Activated naive CD4-positive, alpha-beta T cell treated with anti-CD3 and anti-CD28 coated beads, Interleukin-2, amount 50 U/mL, for 16 hours (primary cell): ENCODE measurements around the gene SPTAN1.
"Not testable (repeated sequence)": the region's sequence is repeated elsewhere in the genome, so short reads cannot be mapped to it uniquely, and the experiment has no call there.

Experiments used
- DNase-seq: peaks from one replicate; pipeline ENCODE4 v3.0.0-alpha.2; 2020

The SPTAN1 gene

GRCh38 chr9:128634111-128634510 lies 81.7 kb downstream of the SPTAN1 start:
- DNase-seq, result no peak

- DNase-seq, result no peak
Measured at GRCh38 chr9:128634651-128635262, 82.4 kb downstream of the SPTAN1 start.

GRCh38 chr9:128635266-128636023 lies 83.1 kb downstream of the SPTAN1 start:
- no peak for DNase-seq

DNA sequence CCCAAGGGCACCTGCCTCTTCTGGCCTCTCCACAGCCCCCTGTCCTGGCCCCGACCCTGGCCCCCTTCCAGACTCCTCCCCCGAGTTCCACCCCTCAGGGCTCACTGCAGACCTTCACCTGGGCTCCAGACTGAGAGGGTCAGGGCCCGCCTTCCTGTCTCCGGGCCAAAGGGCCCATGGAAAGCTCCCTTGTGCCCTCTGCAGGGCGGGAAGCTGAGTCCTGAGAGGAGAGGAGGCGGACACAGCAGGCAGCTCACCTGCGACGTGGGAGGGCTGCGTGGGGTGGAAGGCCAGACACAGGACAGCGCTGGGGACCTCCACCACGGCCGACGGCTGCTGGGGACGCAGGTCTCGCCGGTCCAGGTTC lies 83.6 kb downstream of the SPTAN1 start:
- no peak for DNase-seq

DNA sequence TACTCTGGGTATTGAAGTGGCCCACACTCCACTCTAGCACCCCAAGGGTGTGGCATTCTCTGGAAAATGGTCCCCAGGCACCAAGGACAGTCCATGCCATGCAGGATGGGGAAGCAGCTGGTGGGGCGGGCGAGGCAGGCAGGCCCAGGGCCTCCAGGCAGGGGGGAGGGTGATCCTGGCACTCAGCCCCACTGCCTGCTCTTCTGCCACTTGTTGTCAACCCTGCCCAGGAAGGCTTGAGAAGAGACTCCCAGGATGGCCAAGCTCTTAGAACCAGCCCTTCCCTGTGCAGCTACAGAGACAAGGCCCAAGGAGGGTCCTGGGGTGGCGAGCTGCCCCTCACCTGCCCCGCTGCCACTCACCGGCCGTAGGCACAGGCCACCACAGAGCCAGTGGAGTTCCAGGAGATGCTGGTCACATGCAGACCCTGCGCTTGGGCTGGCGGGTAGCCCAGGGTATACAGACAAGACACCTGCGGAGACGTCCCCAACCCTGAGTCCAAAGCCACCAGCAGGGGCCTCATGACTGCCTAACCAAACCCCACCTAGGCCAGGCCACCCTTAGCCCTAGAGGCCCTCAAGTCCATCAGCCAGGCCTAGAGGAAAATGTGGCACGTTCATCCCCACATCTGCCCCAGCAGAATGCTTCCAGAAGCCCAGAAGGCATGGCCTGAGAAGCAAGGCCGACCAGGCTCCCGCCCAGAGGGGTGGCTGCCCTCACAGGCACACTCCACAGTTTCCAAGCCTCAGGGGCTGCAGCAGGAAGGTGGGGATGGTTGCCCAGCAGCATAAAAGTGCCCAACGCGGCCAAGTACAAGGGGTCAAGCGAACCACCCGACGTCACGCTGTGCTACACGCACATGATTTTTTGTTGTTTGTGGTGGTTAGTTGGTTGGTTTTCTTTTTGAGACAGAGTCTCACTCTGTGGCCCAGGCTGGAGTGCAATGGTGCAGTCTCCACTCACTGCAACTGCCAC lies 84.5 kb downstream of the SPTAN1 start:
- DNase-seq, result no peak

- no peak for DNase-seq
Measured at GRCh38 chr9:128637656-128638055, 85.3 kb downstream of the SPTAN1 start.

DNA sequence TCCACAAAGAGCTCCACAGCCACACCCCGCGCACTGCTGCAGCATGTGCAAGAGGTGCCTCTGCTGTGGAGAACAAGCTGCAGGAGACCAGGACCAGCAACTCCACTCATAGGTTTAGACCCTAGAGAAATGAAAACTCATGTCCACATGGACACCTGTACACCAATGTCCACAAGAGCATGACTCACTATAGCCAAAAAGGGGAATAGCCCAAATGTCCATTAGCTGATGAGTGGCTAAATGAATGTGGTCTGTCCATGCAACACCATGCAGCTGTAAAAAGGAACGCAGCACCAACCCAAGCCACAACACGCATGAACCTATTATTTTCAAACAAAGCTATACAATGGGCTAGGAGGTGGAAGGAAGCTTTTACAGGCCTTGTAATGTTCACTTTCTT lies 86.2 kb downstream of the SPTAN1 start:
- no peak for DNase-seq

- no peak for DNase-seq
Measured at GRCh38 chr9:128640603-128641002, 88.2 kb downstream of the SPTAN1 start.

DNA sequence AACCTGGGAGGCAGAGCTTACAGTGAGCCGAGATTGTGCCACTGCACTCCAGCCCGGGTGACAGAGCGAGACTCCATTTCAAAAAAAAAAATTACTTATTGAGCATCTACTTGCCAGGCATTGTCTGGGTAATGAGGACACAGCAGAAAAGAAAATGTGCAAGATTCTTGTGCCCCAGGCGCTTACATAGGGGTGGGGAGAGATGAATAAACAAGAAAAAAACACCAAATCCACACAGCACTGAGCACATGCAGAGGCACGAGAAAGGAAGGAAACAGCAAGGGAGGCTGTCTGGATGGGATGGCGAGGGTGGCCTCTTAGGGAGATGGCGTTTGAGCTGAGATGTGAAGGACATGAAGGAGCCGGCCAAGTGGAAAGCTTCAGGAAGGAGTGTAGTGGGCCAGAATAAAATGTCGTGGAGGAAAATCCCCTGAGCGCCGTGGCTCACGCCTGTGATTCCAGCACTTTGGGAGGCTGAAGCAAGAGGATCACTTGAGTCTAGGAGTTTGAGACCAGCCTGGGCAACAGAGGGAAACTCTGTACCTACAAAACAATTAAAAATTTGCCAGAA lies 90.4 kb downstream of the SPTAN1 start:
- DNase-seq, result no peak

DNA sequence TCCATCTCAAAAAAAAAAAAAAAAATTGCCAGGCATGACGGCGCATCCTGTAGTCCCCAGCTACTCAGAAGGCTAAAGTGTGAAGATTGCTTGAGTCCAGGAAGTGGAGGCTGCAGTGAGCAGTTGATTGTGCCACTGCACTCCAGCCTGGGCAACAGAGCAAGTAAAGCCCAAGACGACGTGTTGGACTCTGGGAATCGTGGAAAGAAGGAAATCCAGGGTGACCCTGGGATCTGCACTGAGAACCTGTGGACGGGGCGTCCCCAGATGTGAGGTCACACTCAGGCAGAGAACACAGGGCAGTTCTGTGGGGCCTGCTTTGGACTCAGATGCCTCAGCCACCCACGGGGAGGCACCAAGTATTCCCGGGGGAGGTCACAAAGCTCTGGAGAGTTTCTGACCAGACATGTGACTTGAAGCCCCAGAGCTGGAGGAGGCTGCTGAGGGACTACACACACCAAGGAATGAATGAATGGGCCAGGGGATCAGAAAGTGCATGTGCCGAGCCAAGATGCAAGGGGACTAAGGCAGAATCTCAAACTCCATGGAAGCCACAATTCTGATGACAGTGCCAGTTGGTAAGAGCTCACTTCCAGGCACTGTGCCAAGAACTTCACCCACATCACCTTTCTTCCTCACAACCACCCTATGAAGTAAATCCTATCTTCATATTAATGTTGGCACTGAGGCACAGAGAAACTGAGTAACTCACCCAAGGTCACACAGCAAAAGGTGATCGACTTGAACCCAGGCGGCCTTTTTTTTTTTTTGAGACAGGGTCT lies 91.3 kb downstream of the SPTAN1 start:
- DNase-seq, result no peak

- DNase-seq, result peak; percentile 77
Measured at GRCh38 chr9:128648206-128648605, 95.8 kb downstream of the SPTAN1 start.

DNA sequence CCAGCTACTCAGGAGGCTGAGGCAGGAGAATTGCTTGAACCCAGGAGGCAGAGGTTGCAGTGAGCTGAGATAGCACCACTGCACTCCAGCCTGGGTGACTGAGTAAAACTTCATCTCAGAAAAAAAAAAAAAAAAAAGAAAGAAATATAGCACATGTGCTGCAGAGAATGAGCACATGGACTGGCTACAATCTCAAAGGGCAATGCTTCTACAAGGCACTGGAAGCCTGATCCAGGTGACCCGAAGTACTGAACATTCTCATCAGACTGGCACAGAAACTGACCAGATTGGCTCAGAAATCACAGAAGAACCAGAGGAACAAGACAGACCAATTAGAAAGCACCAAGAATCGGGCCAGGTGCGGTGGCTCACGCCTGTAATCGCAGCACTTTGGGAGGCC lies 99.4 kb downstream of the SPTAN1 start:
- no peak for DNase-seq

DNA sequence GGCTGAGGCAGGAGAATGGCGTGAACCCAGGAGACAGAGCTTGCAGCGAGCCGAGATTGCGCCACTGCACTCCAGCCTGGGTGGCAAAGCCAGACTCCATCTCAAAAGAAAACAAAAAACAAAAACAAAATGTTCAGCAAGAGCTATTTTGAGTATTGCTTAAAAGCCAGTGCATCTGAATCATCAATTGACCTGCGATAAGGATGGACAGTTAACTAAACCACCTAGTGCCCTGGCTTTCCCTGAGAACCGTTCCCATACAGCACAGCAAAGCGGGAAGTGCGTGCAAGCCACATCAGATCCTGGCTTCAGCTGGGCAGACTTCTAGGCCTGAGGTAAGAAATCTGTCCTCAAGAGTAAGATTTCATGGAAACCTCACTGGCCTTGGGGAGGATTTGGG lies 101.5 kb downstream of the SPTAN1 start:
- no peak for DNase-seq

GRCh38 chr9:128654481-128654880 lies 102.1 kb downstream of the SPTAN1 start:
- DNase-seq, result no peak

DNA sequence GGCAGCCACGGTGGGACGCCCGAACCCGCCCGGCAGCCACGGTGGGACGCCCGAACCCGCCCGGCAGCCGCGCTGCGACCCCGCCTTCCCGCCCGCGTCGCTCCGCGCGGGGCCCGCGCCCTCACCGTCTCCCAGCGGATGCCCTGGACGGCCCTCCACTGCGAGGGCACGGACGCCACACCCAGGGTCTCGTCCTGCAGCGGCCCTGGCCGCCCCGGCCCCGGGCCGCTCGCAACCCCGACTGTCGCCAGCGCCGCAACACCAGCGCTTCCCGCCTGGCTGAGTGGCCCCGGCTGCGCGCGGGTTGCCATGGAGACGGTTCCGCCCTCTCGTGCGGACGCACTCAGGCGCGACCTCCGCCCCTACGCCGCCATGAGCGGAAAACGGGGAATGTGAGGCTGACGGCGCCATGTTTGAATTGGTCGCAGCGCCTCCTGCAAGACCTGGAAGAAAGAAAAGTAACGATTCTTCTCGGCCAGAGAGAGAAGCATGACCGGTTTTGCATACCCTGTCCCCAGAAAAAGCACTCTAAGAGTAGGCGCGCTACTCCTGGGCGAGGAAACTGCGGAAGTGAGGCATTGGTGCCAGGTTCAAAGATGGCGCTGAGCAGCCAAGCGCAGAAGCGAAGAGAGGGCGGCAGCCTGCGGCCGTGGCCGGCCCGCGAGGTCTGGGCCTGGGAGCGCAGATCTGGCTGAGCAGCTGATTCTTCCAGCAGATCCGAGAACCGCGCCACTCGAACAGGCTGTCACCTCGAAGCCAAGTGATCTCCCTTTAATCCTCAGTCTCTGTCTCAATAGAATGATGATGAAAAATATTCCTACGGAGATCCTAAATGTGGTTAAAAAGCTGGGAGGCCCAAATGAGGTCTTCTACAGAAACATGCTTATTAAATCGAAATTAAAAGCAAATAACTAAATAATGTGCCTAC lies 104.3 kb downstream of the SPTAN1 start, which contains the start of gene DYNC2I2:
DYNC2I2 (minus strand) TSS at position 432 of the 928 bp plus-strand sequence; CDS start at position 311, 121 bp downstream.
- peak; percentile 97 for DNase-seq

GRCh38 chr9:128657344-128657704 lies 104.9 kb downstream of the SPTAN1 start:
- no peak for DNase-seq

DNA sequence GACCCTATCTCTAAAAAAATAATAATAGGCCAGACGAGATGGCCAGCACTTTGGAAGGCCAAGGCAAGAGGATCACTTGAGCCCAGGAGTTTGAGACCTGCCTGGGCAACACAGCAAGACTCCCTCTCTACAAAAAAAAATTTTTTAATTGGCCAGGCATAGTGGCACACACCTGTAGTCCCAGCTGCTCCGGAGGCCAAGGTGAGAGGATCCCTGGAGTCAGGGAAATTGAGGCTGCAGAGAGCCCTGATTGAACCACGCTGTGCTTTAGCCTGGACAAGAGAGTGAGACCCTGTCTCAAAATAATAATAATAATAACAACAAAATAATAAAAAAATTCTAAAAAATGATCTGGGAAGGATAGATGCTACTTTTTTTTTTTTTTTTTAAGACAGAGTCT lies 105.4 kb downstream of the SPTAN1 start:
- no peak for DNase-seq

- not testable (repeated sequence) for DNase-seq
Measured at GRCh38 chr9:128666481-128666941, 114.1 kb downstream of the SPTAN1 start.

- DNase-seq, result no peak
Measured at GRCh38 chr9:128669786-128670185, 117.4 kb downstream of the SPTAN1 start.

GRCh38 chr9:128675382-128675781 lies 123.0 kb downstream of the SPTAN1 start:
- no peak for DNase-seq

- DNase-seq, result no peak
Measured at GRCh38 chr9:128677794-128678193, 125.4 kb downstream of the SPTAN1 start.
